Endothelial cell of umbilical vein (primary cell): ENCODE data around the gene LRRC7. TPM values are rescaled to one million over a fixed set of nuclear protein-coding genes. Genes with fewer than 3 reads are reported as not detected.

Source experiments
- BruUV-seq: library from RNA; stranded (reverse); fragments of 400-500 nt; replicated peaks from 2 replicates; lab custom pipeline; 2021; lab: Mats Ljungman, UMichigan
- CTCF ChIA-PET: fragments of 300-600, 350-600 bp; sonication (Branson Sonifier 250); formaldehyde crosslinking; loops from one replicate; lab custom pipeline; 2021; ENCODE audit warnings: antibody characterized with exemption, inconsistent platforms; lab: Charles Lee
- POLR2A ChIA-PET: fragments of 300-600, 350-600 bp; sonication (Branson Sonifier 250); formaldehyde crosslinking; loops from one replicate; lab custom pipeline; 2021; ENCODE audit warnings: antibody characterized with exemption, inconsistent platforms; lab: Charles Lee
- DNase-seq: peaks from one replicate; pipeline ENCODE4 v3.0.0-alpha.2; 2011; ENCODE audit warnings: low read depth, low spot score
- FAIRE-seq: peaks from 2 replicates; lab custom pipeline; 2011; peaks lifted over from hg19 to GRCh38; lab: Jason Lieb, UNC
- H2AFZ ChIP-seq: 2 replicates; pipeline ENCODE4 v1.6.0; 2012; ENCODE audit warnings: low read depth, low read length, control low read depth, inconsistent platforms
- H3K27ac ChIP-seq: 2 replicates; pipeline ENCODE4 v1.5.1; 2011; ENCODE audit warnings: low read depth, mild to moderate bottlenecking, control low read depth, low read length, moderate library complexity; ENCODE audit not compliant: insufficient read depth
- H3K27me3 ChIP-seq, 2 experiments: 2 replicates each; pipeline versions ENCODE4 v1.6.0 to v1.6.1; 2011; ENCODE audit warnings: low read length in 2 of 2, mixed read lengths in 1 of 2; ENCODE audit not compliant: control insufficient read depth in 2 of 2, insufficient read depth in 2 of 2
- H3K36me3 ChIP-seq, 2 experiments: 2 replicates in 1 of 2; 3 replicates in 1 of 2; pipeline ENCODE4 v1.5.1; 2011; ENCODE audit warnings: low read length in 2 of 2, mild to moderate bottlenecking in 1 of 2, moderate library complexity in 1 of 2; ENCODE audit not compliant: control insufficient read depth in 2 of 2, insufficient read depth in 2 of 2; ENCODE audit errors: extremely low read depth in 1 of 2
- H3K4me1 ChIP-seq: 3 replicates; pipeline ENCODE4 v1.5.1; 2011; ENCODE audit warnings: mild to moderate bottlenecking, low read length; ENCODE audit not compliant: control insufficient read depth, insufficient read depth; ENCODE audit errors: extremely low read depth
- H3K4me2 ChIP-seq: 2 replicates; pipeline ENCODE4 v1.6.1; 2011; ENCODE audit warnings: low read length, control low read depth, mixed read lengths; ENCODE audit not compliant: insufficient read depth
- H3K4me3 ChIP-seq, 3 experiments: fragments of 200-600 bp in 1 of 3; sonication (generic), shearing (Covaris generic) in 1 of 3; replicated peaks in 1 of 3; 2 replicates each; pipeline ENCODE4 v1.5.1; 2011 to 2016; ENCODE audit warnings: control low read depth in 3 of 3, low read length in 3 of 3, mild to moderate bottlenecking in 2 of 3, inconsistent platforms in 1 of 3, low read depth in 1 of 3, moderate library complexity in 1 of 3; ENCODE audit not compliant: insufficient read depth in 1 of 3
- H3K79me2 ChIP-seq: 2 replicates; pipeline ENCODE4 v1.6.0; 2012; ENCODE audit warnings: low read length, inconsistent platforms; ENCODE audit not compliant: control insufficient read depth, insufficient read depth
- H3K9ac ChIP-seq: replicated peaks from 2 replicates; pipeline ENCODE3; 2011; ENCODE audit warnings: low read length, control low read depth; ENCODE audit not compliant: insufficient read depth; ENCODE audit errors: extremely low read depth
- H3K9me1 ChIP-seq: replicated peaks from 3 replicates; pipeline ENCODE4 v1.6.0; 2011; ENCODE audit warnings: mild to moderate bottlenecking, low read length; ENCODE audit not compliant: control insufficient read depth, insufficient read depth; ENCODE audit errors: extremely low read depth
- H3K9me3 ChIP-seq: replicated peaks from 2 replicates; pipeline ENCODE4 v1.5.1; 2012; ENCODE audit warnings: low read length, inconsistent platforms; ENCODE audit not compliant: control insufficient read depth, insufficient read depth
- H4K20me1 ChIP-seq: replicated peaks from 2 replicates; pipeline ENCODE3; 2011; ENCODE audit warnings: mild to moderate bottlenecking, low read length; ENCODE audit not compliant: control insufficient read depth, insufficient read depth; ENCODE audit errors: extremely low read depth
- EZH2 ChIP-seq: IDR thresholded peaks from 2 replicates; pipeline ENCODE4 v1.6.1; 2012; ENCODE audit warnings: borderline replicate concordance, low read depth, mild to moderate bottlenecking, moderate library complexity, low read length, inconsistent platforms; ENCODE audit not compliant: severe bottlenecking
- FOS ChIP-seq: IDR thresholded peaks from 2 replicates; pipeline ENCODE4 v1.6.1; 2011; ENCODE audit warnings: mild to moderate bottlenecking, low read length, moderate library complexity, borderline replicate concordance; ENCODE audit not compliant: insufficient read depth
- GATA2 ChIP-seq: IDR thresholded peaks from 2 replicates; pipeline ENCODE4 v1.7.0; 2011; ENCODE audit warnings: low read depth, mild to moderate bottlenecking, moderate library complexity, mixed read lengths, low read length; ENCODE audit not compliant: insufficient read length, insufficient read depth
- JUN ChIP-seq: IDR thresholded peaks from 2 replicates; pipeline ENCODE4 v1.6.1; 2011; ENCODE audit warnings: borderline replicate concordance, low read depth; ENCODE audit not compliant: insufficient read length, insufficient read depth
- MYC ChIP-seq: IDR thresholded peaks from one replicate; pipeline ENCODE4 v1.6.1; 2011; ENCODE audit warnings: mild to moderate bottlenecking, low read depth, low read length
- POLR2A ChIP-seq: IDR thresholded peaks from 2 replicates; pipeline ENCODE4 v1.6.1; 2012; ENCODE audit warnings: low read depth, mild to moderate bottlenecking, control low read depth, low read length
- POLR2AphosphoS5 ChIP-seq: IDR thresholded peaks from 2 replicates; pipeline ENCODE4 v1.6.1; 2012; ENCODE audit warnings: low read depth, mild to moderate bottlenecking, control low read depth, low read length, moderate library complexity; ENCODE audit not compliant: insufficient read depth
- dilution Hi-C: fragments of 300-500 bp; cut with MboI; formaldehyde crosslinking; loops from one replicate; pipeline ENCODE4 v1.15.0; 2019; ENCODE audit warnings: low sequenced_read_pairs; ENCODE audit not compliant: extremely low pct_ligation_motif_present
- intact Hi-C: fragments of 100-400 bp; cut with micrococcal nuclease; formaldehyde crosslinking; loops from one replicate; pipeline ENCODE4 v1.10.0; 2022
- polyA plus RNA-seq, 4 experiments: library from polyadenylated mRNA; depleted of rRNA in 3 of 4; stranded (reverse) in 3 of 4; unstranded in 1 of 4; fragments of >200 nt; gene quantifications; 2 replicates each; pipeline versions ENCODE4 v1.2.1 to v1.2.3, GENCODE V29; 2011 to 2012; ENCODE audit warnings: missing spikeins in 1 of 4
- total RNA-seq: library from RNA; stranded (reverse); gene quantifications from 2 replicates; pipeline ENCODE4 v1.2.3, GENCODE V29; 2021
- TF ChIP-seq, protein P1 (sequence below), 2 donors: IDR thresholded peaks; 1 replicate in 1 of 2; 2 replicates in 1 of 2; pipeline ENCODE4 v1.5.1; 2011; ENCODE audit warnings: low read length in 2 of 2, mild to moderate bottlenecking in 2 of 2, moderate library complexity in 2 of 2, control low read depth in 1 of 2, inconsistent platforms in 1 of 2, low read depth in 1 of 2; ENCODE audit not compliant: insufficient read depth in 1 of 2; ENCODE audit errors: extremely low read depth in 1 of 2
- TF ChIP-seq, protein P2 (sequence below): IDR thresholded peaks from 2 replicates; pipeline ENCODE4 v1.6.1; 2011; ENCODE audit not compliant: insufficient read depth, insufficient read length

LRRC7 gene
- total and polyA plus RNA-seq, 2 donors (not counting 3 experiments of a cell fraction or from before 2014, with no cell fraction given) = 0.11 to 0.58 TPM

DNA sequence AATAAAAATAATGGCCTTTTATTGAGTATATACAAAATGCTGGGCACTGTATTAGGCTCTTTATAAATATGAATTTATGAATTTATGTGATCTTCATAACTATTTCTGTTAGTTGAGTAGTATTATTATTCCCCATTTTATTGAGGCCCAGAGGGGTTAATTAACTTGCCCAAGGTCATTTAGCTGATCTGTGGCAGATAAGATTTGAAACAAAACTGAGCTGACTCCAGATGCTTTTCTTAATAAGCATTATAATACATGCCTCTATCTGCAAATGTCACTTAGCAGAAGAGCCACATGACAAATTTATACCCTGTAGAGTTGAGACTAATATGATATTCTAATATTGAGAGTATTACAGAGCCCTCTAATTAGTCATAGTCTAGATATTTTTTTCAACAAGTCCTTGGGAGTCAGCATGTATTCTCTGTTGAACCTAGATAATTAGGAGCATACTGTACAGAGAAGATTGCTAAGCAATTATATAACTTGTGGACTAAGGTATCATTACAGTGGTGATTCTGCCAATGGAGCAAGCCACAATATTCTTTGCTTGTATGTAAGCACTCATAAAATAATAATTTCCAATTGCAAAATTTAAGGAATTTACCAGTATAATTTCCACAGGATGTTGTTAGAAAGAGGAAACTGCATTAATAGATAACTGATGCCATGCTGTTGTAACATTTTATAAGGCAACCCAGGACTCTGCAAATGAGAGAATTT, 525.7 kb downstream of the LRRC7 start:
- no peaks in the 10 kb centered on the region for H4K20me1 ChIP-seq
- H3K4me2 ChIP-seq = no peak overlapping the region
- intact Hi-C loops = no loop called here
- BruUV-seq = no TSS peak
- TF ChIP-seq POLR2AphosphoS5 (no peak), MYC (no peak), JUN (no peak), POLR2A (no peak), FOS (no peak), GATA2 (no peak), EZH2 (no peak)
- TF ChIP-seq, protein P1, sequence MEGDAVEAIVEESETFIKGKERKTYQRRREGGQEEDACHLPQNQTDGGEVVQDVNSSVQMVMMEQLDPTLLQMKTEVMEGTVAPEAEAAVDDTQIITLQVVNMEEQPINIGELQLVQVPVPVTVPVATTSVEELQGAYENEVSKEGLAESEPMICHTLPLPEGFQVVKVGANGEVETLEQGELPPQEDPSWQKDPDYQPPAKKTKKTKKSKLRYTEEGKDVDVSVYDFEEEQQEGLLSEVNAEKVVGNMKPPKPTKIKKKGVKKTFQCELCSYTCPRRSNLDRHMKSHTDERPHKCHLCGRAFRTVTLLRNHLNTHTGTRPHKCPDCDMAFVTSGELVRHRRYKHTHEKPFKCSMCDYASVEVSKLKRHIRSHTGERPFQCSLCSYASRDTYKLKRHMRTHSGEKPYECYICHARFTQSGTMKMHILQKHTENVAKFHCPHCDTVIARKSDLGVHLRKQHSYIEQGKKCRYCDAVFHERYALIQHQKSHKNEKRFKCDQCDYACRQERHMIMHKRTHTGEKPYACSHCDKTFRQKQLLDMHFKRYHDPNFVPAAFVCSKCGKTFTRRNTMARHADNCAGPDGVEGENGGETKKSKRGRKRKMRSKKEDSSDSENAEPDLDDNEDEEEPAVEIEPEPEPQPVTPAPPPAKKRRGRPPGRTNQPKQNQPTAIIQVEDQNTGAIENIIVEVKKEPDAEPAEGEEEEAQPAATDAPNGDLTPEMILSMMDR (IDR thresholded peaks at IDR 0.05; ENCODE audit: extremely low read depth in 1 of 2, insufficient read depth in 1 of 2, low read depth in 1 of 2, low read length in 2 of 2) = no peak
- TF ChIP-seq, protein P2, sequence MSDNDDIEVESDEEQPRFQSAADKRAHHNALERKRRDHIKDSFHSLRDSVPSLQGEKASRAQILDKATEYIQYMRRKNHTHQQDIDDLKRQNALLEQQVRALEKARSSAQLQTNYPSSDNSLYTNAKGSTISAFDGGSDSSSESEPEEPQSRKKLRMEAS = no peak
- no peaks in the 10 kb centered on the region for H3K36me3 ChIP-seq
- FAIRE-seq (no peak), DNase-seq (no peak)
- ChIA-PET CTCF (no interaction called here), POLR2A (no interaction called here)
- no peaks in the 10 kb centered on the region for H3K27me3 ChIP-seq
- H3K9me1 ChIP-seq = no peaks in the 10 kb centered on the region
- H3K9ac ChIP-seq = no peak overlapping the region
- no peak overlapping the region for H3K27ac ChIP-seq
- H3K79me2 ChIP-seq = no peaks in the 10 kb centered on the region
- H3K4me1 ChIP-seq = no peaks in the 10 kb centered on the region
- dilution Hi-C loops = no loop called here
- no peaks in the 10 kb centered on the region for H3K9me3 ChIP-seq
- no peak overlapping the region for H3K4me3 ChIP-seq
- H2AFZ ChIP-seq = no peak overlapping the region
